ENCODE measurements around the gene C1QTNF7. TPM values are rescaled to one million over a fixed set of nuclear protein-coding genes. Genes with fewer than 3 reads are reported as not detected.
A peak's percentile ranks its signal among the peaks of the same experiment; 100 is the strongest.

Gene C1QTNF7
- total RNA-seq, 1 experiment from 2014 or later: 0.21 TPM

- TF ChIP-seq EZH2 (IDR thresholded peaks at IDR 0.05; ENCODE audit: borderline replicate concordance, low read depth, low read length, poor library complexity, severe bottlenecking): no peak
- TF ChIP-seq, protein P1, sequence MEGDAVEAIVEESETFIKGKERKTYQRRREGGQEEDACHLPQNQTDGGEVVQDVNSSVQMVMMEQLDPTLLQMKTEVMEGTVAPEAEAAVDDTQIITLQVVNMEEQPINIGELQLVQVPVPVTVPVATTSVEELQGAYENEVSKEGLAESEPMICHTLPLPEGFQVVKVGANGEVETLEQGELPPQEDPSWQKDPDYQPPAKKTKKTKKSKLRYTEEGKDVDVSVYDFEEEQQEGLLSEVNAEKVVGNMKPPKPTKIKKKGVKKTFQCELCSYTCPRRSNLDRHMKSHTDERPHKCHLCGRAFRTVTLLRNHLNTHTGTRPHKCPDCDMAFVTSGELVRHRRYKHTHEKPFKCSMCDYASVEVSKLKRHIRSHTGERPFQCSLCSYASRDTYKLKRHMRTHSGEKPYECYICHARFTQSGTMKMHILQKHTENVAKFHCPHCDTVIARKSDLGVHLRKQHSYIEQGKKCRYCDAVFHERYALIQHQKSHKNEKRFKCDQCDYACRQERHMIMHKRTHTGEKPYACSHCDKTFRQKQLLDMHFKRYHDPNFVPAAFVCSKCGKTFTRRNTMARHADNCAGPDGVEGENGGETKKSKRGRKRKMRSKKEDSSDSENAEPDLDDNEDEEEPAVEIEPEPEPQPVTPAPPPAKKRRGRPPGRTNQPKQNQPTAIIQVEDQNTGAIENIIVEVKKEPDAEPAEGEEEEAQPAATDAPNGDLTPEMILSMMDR (conservative IDR thresholded peaks at IDR 0.05; ENCODE audit: low read depth, low read length): no peak
- POLR2A ChIA-PET (ENCODE audit: low non-redundant PET): no interaction called here
- H3K36me3 ChIP-seq (ENCODE audit: insufficient read depth, low read length, poor library complexity, severe bottlenecking): no peaks in the 10 kb centered on the region
- no TSS peak for BruUV-seq (replicated peaks)
- no peak overlapping the region for H3K4me3 ChIP-seq (ENCODE audit: low read depth, low read length, poor library complexity, severe bottlenecking)
- intact Hi-C loops (cut with micrococcal nuclease; ENCODE audit: unreplicated experiment): no loop called here
- H3K4me1 ChIP-seq (ENCODE audit: insufficient read depth, low read length, poor library complexity, severe bottlenecking): peaks cover under 1% of the 10 kb centered on the region
- H3K9me3 ChIP-seq (ENCODE audit: low read depth, low read length, poor library complexity, severe bottlenecking): no peaks in the 10 kb centered on the region
- CTCF ChIA-PET: no interaction called here
- no peak overlapping the region for H3K27ac ChIP-seq (ENCODE audit: low read depth, low read length, poor library complexity, severe bottlenecking)
- H3K27me3 ChIP-seq (replicated peaks; ENCODE audit: insufficient read depth, low read depth, low read length, poor library complexity): no peaks in the 10 kb centered on the region
- DNase-seq (ENCODE audit: low spot score): no peak
Measured at GRCh38 chr4:15444879-15445547, 17.2 kb downstream of the C1QTNF7 start.

- no TSS peak for BruUV-seq (replicated peaks)
- intact Hi-C loops (cut with micrococcal nuclease; ENCODE audit: unreplicated experiment): loop anchor here (10.0 kb wide), 1 partner anchor 1797 kb away; no protein-coding TSS in a partner anchor
- no peaks in the 10 kb centered on the region for H3K36me3 ChIP-seq (ENCODE audit: insufficient read depth, low read length, poor library complexity, severe bottlenecking)
- H3K27me3 ChIP-seq (replicated peaks; ENCODE audit: insufficient read depth, low read depth, low read length, poor library complexity): no peaks in the 10 kb centered on the region
- H3K27ac ChIP-seq (ENCODE audit: low read depth, low read length, poor library complexity, severe bottlenecking): peak overlapping the region; percentile 12
- ChIA-PET CTCF (no interaction called here), POLR2A (ENCODE audit: low non-redundant PET) (no interaction called here)
- peak; percentile 55 for DNase-seq (ENCODE audit: low spot score)
- peaks cover 32% of the 10 kb centered on the region for H3K4me1 ChIP-seq (ENCODE audit: insufficient read depth, low read length, poor library complexity, severe bottlenecking)
- no peak overlapping the region for H3K4me3 ChIP-seq (ENCODE audit: low read depth, low read length, poor library complexity, severe bottlenecking)
- no peak for TF ChIP-seq EZH2 (IDR thresholded peaks at IDR 0.05; ENCODE audit: borderline replicate concordance, low read depth, low read length, poor library complexity, severe bottlenecking)
- TF ChIP-seq, protein P1 (conservative IDR thresholded peaks at IDR 0.05; ENCODE audit: low read depth, low read length): no peak
- no peaks in the 10 kb centered on the region for H3K9me3 ChIP-seq (ENCODE audit: low read depth, low read length, poor library complexity, severe bottlenecking)
Measured at GRCh38 chr4:15451181-15451865, 23.5 kb downstream of the C1QTNF7 start.

GRCh38 chr4:15451866-15452765 lies 24.3 kb downstream of the C1QTNF7 start:
- POLR2A ChIA-PET (ENCODE audit: low non-redundant PET): no interaction called here
- Histone ChIP-seq H3K27me3 (replicated peaks; ENCODE audit: insufficient read depth, low read depth, low read length, poor library complexity) (no peaks in the 10 kb centered on the region), H3K4me1 (ENCODE audit: insufficient read depth, low read length, poor library complexity, severe bottlenecking) (peaks cover 35% of the 10 kb centered on the region), H3K36me3 (ENCODE audit: insufficient read depth, low read length, poor library complexity, severe bottlenecking) (no peaks in the 10 kb centered on the region), H3K9me3 (ENCODE audit: low read depth, low read length, poor library complexity, severe bottlenecking) (no peaks in the 10 kb centered on the region), H3K27ac (ENCODE audit: low read depth, low read length, poor library complexity, severe bottlenecking) (peak overlapping the region; percentile 12), H3K4me3 (ENCODE audit: low read depth, low read length, poor library complexity, severe bottlenecking) (no peak overlapping the region)
- TF ChIP-seq, protein P1 (conservative IDR thresholded peaks at IDR 0.05; ENCODE audit: low read depth, low read length): no peak
- TF ChIP-seq EZH2 (IDR thresholded peaks at IDR 0.05; ENCODE audit: borderline replicate concordance, low read depth, low read length, poor library complexity, severe bottlenecking): no peak
- DNase-seq (ENCODE audit: low spot score): peak; percentile 28
- CTCF ChIA-PET: no interaction called here
- intact Hi-C loops (cut with micrococcal nuclease; ENCODE audit: unreplicated experiment): loop anchor here (10.0 kb wide), 1 partner anchor 1797 kb away; no protein-coding TSS in a partner anchor
- no TSS peak for BruUV-seq (replicated peaks)

Data from A673 (cell line).